HEK293T (cell line): Measurements from ENCODE around the gene COQ4.
"Not testable (repeated sequence)": the region's sequence is repeated elsewhere in the genome, so short reads cannot be mapped to it uniquely, and the experiment has no call there.

ENCODE experiments used
- CTCF ChIA-PET: fragments of 350-600 bp; formaldehyde crosslinking; extraction: SDS; loops from one replicate; lab custom pipeline; 2021; ENCODE audit warnings: antibody characterized with exemption, inconsistent platforms; lab: Yijun Ruan, JAX
- POLR2A ChIA-PET: fragments of 350-600 bp; formaldehyde crosslinking; extraction: SDS; loops from one replicate; lab custom pipeline; 2020; ENCODE audit warnings: antibody characterized with exemption, inconsistent platforms; lab: Yijun Ruan, JAX
- DNase-seq: peaks from one replicate; pipeline ENCODE4 v3.0.0; 2012; ENCODE audit warnings: mixed read lengths; ENCODE audit errors: extremely low spot score
- ARNT ChIP-seq: fragments of 450-650 bp; IDR thresholded peaks from 2 replicates; pipeline ENCODE4 v1.6.1; 2017; ENCODE audit warnings: mild to moderate bottlenecking
- BHLHE40 ChIP-seq: fragments of 450-650 bp; IDR thresholded peaks from 2 replicates; pipeline ENCODE4 v1.6.1; 2016; ENCODE audit warnings: mild to moderate bottlenecking, moderate library complexity, borderline replicate concordance
- CTBP1 ChIP-seq: fragments of 450-650 bp; IDR thresholded peaks from 2 replicates; pipeline ENCODE4 v1.6.1; 2016; ENCODE audit warnings: borderline replicate concordance
- ELF4 ChIP-seq: fragments of 450-650 bp; IDR thresholded peaks from 2 replicates; pipeline ENCODE4 v1.6.1; 2017; ENCODE audit warnings: antibody characterized with exemption
- FOXA1 ChIP-seq: fragments of 450-650 bp; IDR thresholded peaks from 2 replicates; pipeline ENCODE4 v1.6.1; 2016; ENCODE audit warnings: mild to moderate bottlenecking
- FOXK2 ChIP-seq: fragments of 450-650 bp; IDR thresholded peaks from 2 replicates; pipeline ENCODE4 v1.6.1; 2016; ENCODE audit warnings: mild to moderate bottlenecking
- FOXM1 ChIP-seq: fragments of 450-650 bp; IDR thresholded peaks from 2 replicates; pipeline ENCODE4 v1.6.1; 2017; ENCODE audit warnings: mild to moderate bottlenecking, borderline replicate concordance
- HDGF ChIP-seq: fragments of 450-650 bp; IDR thresholded peaks from 2 replicates; pipeline ENCODE4 v1.6.1; 2017; ENCODE audit warnings: antibody characterized with exemption, borderline replicate concordance
- L3MBTL2 ChIP-seq: fragments of 450-650 bp; conservative IDR thresholded peaks from 2 replicates; pipeline ENCODE4 v1.6.1; 2016; ENCODE audit warnings: mild to moderate bottlenecking
- LEF1 ChIP-seq: fragments of 450-650 bp; IDR thresholded peaks from 2 replicates; pipeline ENCODE4 v1.6.1; 2017; ENCODE audit warnings: mild to moderate bottlenecking, borderline replicate concordance
- NFRKB ChIP-seq: fragments of 450-650 bp; IDR thresholded peaks from 2 replicates; pipeline ENCODE4 v1.6.1; 2016; ENCODE audit warnings: mild to moderate bottlenecking, moderate library complexity
- PKNOX1 ChIP-seq: fragments of 450-650 bp; IDR thresholded peaks from 2 replicates; pipeline ENCODE4 v1.6.1; 2016
- SUZ12 ChIP-seq: fragments of 450-650 bp; IDR thresholded peaks from 2 replicates; pipeline ENCODE4 v1.6.1; 2016; ENCODE audit warnings: mild to moderate bottlenecking
- TARDBP ChIP-seq: fragments of 450-650 bp; IDR thresholded peaks from 2 replicates; pipeline ENCODE4 v1.6.1; 2016
- ZNF384 ChIP-seq: fragments of 450-650 bp; IDR thresholded peaks from 2 replicates; pipeline ENCODE4 v1.6.1; 2016

The COQ4 gene

GRCh38 chr9:128322404-128323211 is at the start of gene COQ4, which contains the start of gene TRUB2:
COQ4 (plus strand) TSS chr9:128322839; CDS start chr9:128322859, 20 bp downstream.
TRUB2 (minus strand) TSS chr9:128322447; CDS start chr9:128322408, 39 bp downstream.
- ChIA-PET CTCF (no interaction called here), POLR2A (no interaction called here)
- TF ChIP-seq CTBP1 = peak; percentile 90
- peak; percentile 55 for TF ChIP-seq ELF4
- no peak for TF ChIP-seq FOXK2
- TF ChIP-seq HDGF = no peak
- TF ChIP-seq BHLHE40 = no peak
- TF ChIP-seq L3MBTL2 = peak; percentile 26
- TF ChIP-seq NFRKB = no peak
- peak; percentile 74 for TF ChIP-seq TARDBP
- peak; percentile 92 for DNase-seq

GRCh38 chr9:128274245-128274644 is 48.4 kb upstream of the COQ4 start:
- no peak for DNase-seq
- ChIA-PET POLR2A (no interaction called here), CTCF (no interaction called here)
- TF ChIP-seq NFRKB (no peak), BHLHE40 (no peak), TARDBP (no peak), ZNF384 (no peak)

- TF ChIP-seq NFRKB (no peak), FOXA1 (no peak), L3MBTL2 (no peak), TARDBP (no peak)
- ChIA-PET CTCF (no interaction called here), POLR2A (interaction anchor here (0.6 to 1.2 kb wide), 27 partner anchors 10 to 229 kb away, joined by 3 to 11 read pairs (median 4); partner anchors contain the start of genes GLE1 and URM1)
- DNase-seq = peak; percentile 65
These were observed 47.2 kb upstream of the COQ4 start, which contains the start of gene GOLGA2 for GRCh38 chr9:128275198-128276007. GOLGA2 (minus strand) TSS chr9:128276007; CDS start chr9:128275976, 31 bp downstream.

- peak; percentile 52 for TF ChIP-seq PKNOX1
- TF ChIP-seq SUZ12 = no peak
- no peak for TF ChIP-seq FOXK2
- TF ChIP-seq ELF4 = peak; percentile 25; the same call in 1 of the 2 replicates
- ChIA-PET CTCF (no interaction called here), POLR2A (interaction anchor here (0.6 to 1.2 kb wide), 27 partner anchors 9 to 229 kb away, joined by 3 to 11 read pairs (median 4); partner anchors contain the start of genes GLE1 and URM1)
- peak; percentile 99 for DNase-seq
These were observed 46.5 kb upstream of the COQ4 start, which contains the start of gene SWI5 for GRCh38 chr9:128276008-128276573. SWI5 (plus strand) TSS chr9:128276276.

- POLR2A ChIA-PET = interaction anchor here (0.9 to 1.2 kb wide), 7 partner anchors 14 to 143 kb away, joined by 3 to 8 read pairs (median 4); no protein-coding TSS in a partner anchor
- CTCF ChIA-PET = no interaction called here
- TF ChIP-seq SUZ12 = no peak
- TF ChIP-seq L3MBTL2 = peak; percentile 17; the same call in 1 of the 2 replicates
- DNase-seq = peak; percentile 38
These were observed 45.9 kb upstream of the COQ4 start for GRCh38 chr9:128276574-128277270.

GRCh38 chr9:128279088-128280073 is 43.3 kb upstream of the COQ4 start:
- POLR2A ChIA-PET = not testable (repeated sequence)

GRCh38 chr9:128280084-128280622 is 42.5 kb upstream of the COQ4 start:
- ChIA-PET CTCF (no interaction called here), POLR2A (no interaction called here)
- no peak for DNase-seq
- TF ChIP-seq FOXA1 = no peak
- no peak for TF ChIP-seq FOXM1
- TF ChIP-seq ARNT = no peak
- TF ChIP-seq CTBP1 = no peak
- TF ChIP-seq FOXK2 = no peak
- no peak for TF ChIP-seq L3MBTL2
- no peak for TF ChIP-seq SUZ12
- no peak for TF ChIP-seq NFRKB
- TF ChIP-seq HDGF = no peak
- TF ChIP-seq ELF4 = no peak
- no peak for TF ChIP-seq PKNOX1
- TF ChIP-seq BHLHE40 = no peak
- no peak for TF ChIP-seq LEF1

More at GRCh38 chr9:128279088-128280073, 43.3 kb upstream of the COQ4 start:
- DNase-seq, CTCF ChIA-PET: not testable (repeated sequence)
